Right cardiac atrium (tissue), 5 donors: ENCODE measurements around the gene ATOSA. TPM values are rescaled to one million over a fixed set of nuclear protein-coding genes. Genes with fewer than 3 reads are reported as not detected.

Experiments
- ATAC-seq, 2 donors: fragments of 200-7000 bp; cut with Tn5 transposase; one replicate each; pipeline versions ENCODE4 v1.8.0 to v1.9.1; 2020; ENCODE audit warnings: moderate library complexity in 2 of 2, mild to moderate bottlenecking in 1 of 2
- DNase-seq, 3 donors: peaks; one replicate each; pipeline ENCODE4 v3.0.0-alpha.2; 2020
- H3K27ac ChIP-seq: one replicate; pipeline ENCODE4 v1.5.1; 2013; ENCODE audit warnings: mild to moderate bottlenecking, low read length, control low read depth, moderate library complexity
- H3K27me3 ChIP-seq: one replicate; pipeline ENCODE4 v1.6.1; 2013; ENCODE audit not compliant: control insufficient read depth, insufficient read depth
- H3K4me1 ChIP-seq: one replicate; pipeline ENCODE4 v1.6.1; 2013; ENCODE audit warnings: low read length; ENCODE audit not compliant: control insufficient read depth, insufficient read depth
- H3K4me3 ChIP-seq: one replicate; pipeline ENCODE4 v1.5.1; 2013; ENCODE audit warnings: low read length, control low read depth
- H3K9me3 ChIP-seq: one replicate; pipeline ENCODE4 v1.6.1; 2013; ENCODE audit warnings: low read length; ENCODE audit not compliant: control insufficient read depth
- WGBS: extraction: QIAGEN DNeasy Blood & Tissue Kit; methylation state at CpG from one replicate; pipeline ENCODE4 v1.1.7; 2013; 5-methylcytosine and 5-hydroxymethylcytosine counted together
- intact Hi-C, 4 donors: fragments of 100-400 bp; cut with DNase I; formaldehyde crosslinking; loops; one replicate each; pipeline versions ENCODE4 v1.11.0 to v1.14.0; 2022 to 2023
- polyA plus RNA-seq: library from polyadenylated mRNA; stranded (reverse); fragments of 200-250 nt; gene quantifications from one replicate; pipeline ENCODE4 v1.2.3, GENCODE V29; 2013
- total RNA-seq, 4 donors: library from RNA; stranded (reverse); fragmentation: NEBNext Ultra II Directional; extraction: Animal tissue kit (Norgen Biotek cat#: 25700); gene quantifications; one replicate each; pipeline ENCODE4 v1.2.1, GENCODE V29; 2021
- donor health status: healthy with polysubstance abuse.
- donor health status: DM: no; HTN: yes; CAD: no.
- donor health status: DM: no; HTN: no; CAD: no.
- donor health status: DM: no; HTN: yes; CAD: no; lungs with severe emphysema.
- donor health status: DM: yes; HTN: yes; CAD: no.

ATOSA gene
- total and polyA plus RNA-seq, 5 donors: 29.3 to 51.7 (median 33.2) TPM

DNA sequence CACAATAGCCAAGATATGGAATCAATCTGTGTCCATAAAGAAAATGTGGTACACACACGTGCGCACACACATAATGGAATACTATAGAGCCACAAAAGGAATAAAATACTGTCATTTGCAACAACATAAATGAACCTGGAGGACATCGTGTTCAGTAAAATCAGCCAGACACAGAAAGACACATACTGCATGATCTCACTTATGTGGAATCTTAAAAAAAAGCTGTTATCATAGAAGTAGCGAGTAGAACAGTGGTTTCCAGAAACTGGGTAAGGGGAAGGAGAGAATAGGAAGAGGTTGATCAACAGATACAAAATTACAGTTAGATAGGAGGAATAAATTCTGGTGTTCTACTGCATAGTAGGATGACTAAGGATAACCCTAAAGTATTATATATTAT, 11.1 kb downstream of the ATOSA start:
- intact Hi-C loops: no loop called here
- WGBS: 59% methylated on average over 4 of the region's 4 CpGs
- Histone ChIP-seq H3K4me3 (no peak overlapping the region), H3K27ac (no peak overlapping the region), H3K27me3 (no peaks in the 10 kb centered on the region), H3K9me3 (no peaks in the 10 kb centered on the region), H3K4me1 (peaks cover 5% of the 10 kb centered on the region)
- DNase-seq (no peak), ATAC-seq (no peak)

GRCh38 chr15:52667597-52667996, 11.6 kb downstream of the ATOSA start:
- no peak for DNase-seq
- WGBS: 88% methylated on average over 3 of the region's 3 CpGs
- ATAC-seq: no peak
- no peak overlapping the region for H3K4me3 ChIP-seq
- H3K27me3 ChIP-seq: no peaks in the 10 kb centered on the region
- no peak overlapping the region for H3K27ac ChIP-seq
- intact Hi-C loops: no loop called here
- H3K9me3 ChIP-seq: no peaks in the 10 kb centered on the region
- H3K4me1 ChIP-seq: peaks cover 5% of the 10 kb centered on the region

GRCh38 chr15:52663536-52664294, 15.5 kb downstream of the ATOSA start:
- 95% methylated on average over 3 of the region's 3 CpGs for WGBS

GRCh38 chr15:52661909-52662308, 17.3 kb downstream of the ATOSA start:
- Histone ChIP-seq H3K9me3 (no peaks in the 10 kb centered on the region), H3K4me3 (no peak overlapping the region), H3K4me1 (peaks cover 3% of the 10 kb centered on the region), H3K27ac (no peak overlapping the region), H3K27me3 (no peaks in the 10 kb centered on the region)
- no peak for ATAC-seq
- intact Hi-C loops: no loop called here
- 92% methylated on average over 1 of the region's 1 CpG for WGBS
- no peak for DNase-seq

More at GRCh38 chr15:52663536-52664294, 15.5 kb downstream of the ATOSA start:
- H3K27me3 ChIP-seq: no peaks in the 10 kb centered on the region
- intact Hi-C loops: no loop called here
- no peak for ATAC-seq
- H3K4me1 ChIP-seq: peaks cover 5% of the 10 kb centered on the region
- H3K9me3 ChIP-seq: no peaks in the 10 kb centered on the region
- no peak for DNase-seq
- no peak overlapping the region for H3K4me3 ChIP-seq
- H3K27ac ChIP-seq: no peak overlapping the region

- no peak overlapping the region for H3K27ac ChIP-seq
- no peak overlapping the region for H3K4me3 ChIP-seq
- no peaks in the 10 kb centered on the region for H3K27me3 ChIP-seq
- no peaks in the 10 kb centered on the region for H3K9me3 ChIP-seq
- no peak for DNase-seq
- WGBS: 98% methylated on average over 3 of the region's 3 CpGs
- intact Hi-C loops: no loop called here
- peaks cover 1% of the 10 kb centered on the region for H3K4me1 ChIP-seq
- no peak for ATAC-seq
Observed at GRCh38 chr15:52660192-52660591, 19.0 kb downstream of the ATOSA start.

GRCh38 chr15:52658955-52659354, 20.2 kb downstream of the ATOSA start:
- H3K9me3 ChIP-seq: no peaks in the 10 kb centered on the region
- H3K4me3 ChIP-seq: no peak overlapping the region
- intact Hi-C loops: no loop called here
- no peak for ATAC-seq
- no peaks in the 10 kb centered on the region for H3K27me3 ChIP-seq
- no peak for DNase-seq
- H3K4me1 ChIP-seq: no peaks in the 10 kb centered on the region
- H3K27ac ChIP-seq: no peak overlapping the region
- WGBS: 97% methylated on average over 1 of the region's 1 CpG

DNA sequence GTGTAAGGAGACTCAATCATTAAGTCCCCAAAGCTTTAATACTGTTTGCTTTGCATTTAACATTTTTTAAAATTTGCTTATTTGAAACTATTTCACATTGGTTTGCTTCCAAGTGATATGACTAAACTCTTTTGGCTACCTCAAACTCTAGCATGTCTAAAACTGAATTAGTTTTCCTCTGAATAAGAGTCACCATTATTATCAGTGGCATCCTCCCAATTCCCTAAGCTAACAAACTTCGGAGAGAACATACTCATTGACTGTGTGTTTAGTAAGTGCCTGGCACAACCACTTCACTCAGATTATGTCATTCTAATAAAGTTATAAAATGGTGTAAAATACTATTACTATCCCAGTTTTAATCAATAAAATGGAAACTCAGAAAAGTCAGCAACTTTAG, 21.9 kb downstream of the ATOSA start:
- Histone ChIP-seq H3K27ac (no peak overlapping the region), H3K4me1 (peaks cover 5% of the 10 kb centered on the region), H3K27me3 (no peaks in the 10 kb centered on the region), H3K9me3 (no peaks in the 10 kb centered on the region), H3K4me3 (no peak overlapping the region)
- WGBS: 5% methylated on average over 1 of the region's 1 CpG
- ATAC-seq (peak; percentile 88 to 89), DNase-seq (no peak)
- intact Hi-C loops: no loop called here

DNA sequence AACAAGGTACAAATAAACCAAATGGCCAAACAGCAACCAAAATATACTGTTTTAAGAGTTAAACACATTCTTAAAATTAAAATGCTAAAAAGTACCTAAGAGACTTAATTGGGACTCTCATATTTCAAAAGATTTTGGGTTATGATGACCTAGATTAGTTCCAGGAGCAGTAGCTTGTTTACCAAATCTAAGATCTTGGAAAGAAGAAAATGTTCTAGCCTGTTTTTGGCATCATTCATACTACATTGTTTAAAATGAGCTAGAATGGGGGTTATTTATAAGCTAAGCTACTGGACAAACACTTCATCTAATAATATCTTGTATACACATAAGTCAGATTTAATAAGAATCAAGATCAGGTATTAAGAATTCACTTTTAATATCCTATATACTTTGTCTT, 22.8 kb downstream of the ATOSA start:
- intact Hi-C loops: no loop called here
- Histone ChIP-seq H3K4me3 (no peak overlapping the region), H3K27me3 (no peaks in the 10 kb centered on the region), H3K27ac (no peak overlapping the region), H3K4me1 (peaks cover 5% of the 10 kb centered on the region), H3K9me3 (no peaks in the 10 kb centered on the region)
- DNase-seq: no peak
- no peak for ATAC-seq

GRCh38 chr15:52653431-52653964, 25.7 kb downstream of the ATOSA start:
- Histone ChIP-seq H3K9me3 (no peaks in the 10 kb centered on the region), H3K4me3 (no peak overlapping the region), H3K27me3 (no peaks in the 10 kb centered on the region), H3K27ac (no peak overlapping the region), H3K4me1 (peaks cover 5% of the 10 kb centered on the region)
- DNase-seq (no peak), ATAC-seq (no peak)
- intact Hi-C loops: no loop called here
- WGBS: 58% methylated on average over 5 of the region's 5 CpGs

DNA sequence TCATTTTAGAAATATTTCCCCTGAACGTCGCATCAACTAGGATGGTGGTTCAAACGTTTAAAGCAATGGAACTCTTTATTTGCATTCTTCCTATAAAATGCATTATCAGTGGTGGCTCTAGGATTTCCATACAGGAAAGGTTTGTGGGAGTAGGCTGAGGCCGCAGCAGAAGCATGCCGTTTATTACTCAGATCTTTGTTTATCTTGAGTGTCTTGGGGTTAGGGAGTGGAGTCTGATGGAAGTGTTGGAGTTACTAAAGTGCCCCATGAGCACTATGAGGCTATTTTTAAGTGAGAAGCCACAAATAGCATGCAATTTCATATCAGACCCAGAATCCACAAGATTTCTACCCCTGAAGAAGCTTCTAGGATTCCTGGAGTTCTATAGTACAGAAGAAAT, 26.2 kb downstream of the ATOSA start:
- Histone ChIP-seq H3K4me1 (peaks cover 5% of the 10 kb centered on the region), H3K27ac (peak overlapping the region; percentile 86), H3K27me3 (no peaks in the 10 kb centered on the region), H3K9me3 (no peaks in the 10 kb centered on the region), H3K4me3 (no peak overlapping the region)
- 32% methylated on average over 5 of the region's 5 CpGs for WGBS
- intact Hi-C loops: no loop called here
- DNase-seq (no peak), ATAC-seq (peak; percentile 39 to 44)

DNA sequence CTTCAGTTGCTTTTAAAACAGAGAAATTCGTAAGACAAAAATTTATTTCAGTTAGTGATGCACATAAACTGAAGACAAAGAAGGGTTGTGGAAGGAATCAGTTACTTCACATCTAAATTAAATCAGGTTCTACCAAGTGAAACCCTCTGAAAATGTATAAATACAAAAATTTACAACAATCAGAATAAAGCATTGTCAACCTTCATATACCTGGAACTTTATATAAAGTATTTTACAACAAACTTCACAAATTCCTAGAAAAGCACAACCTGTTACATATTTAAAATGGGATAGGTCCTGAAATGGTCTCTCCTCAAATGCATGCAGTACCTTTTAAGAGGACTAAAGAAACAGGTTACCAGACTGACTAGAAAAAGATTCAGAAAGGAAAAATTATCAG, 26.9 kb downstream of the ATOSA start:
- Histone ChIP-seq H3K9me3 (no peaks in the 10 kb centered on the region), H3K27ac (no peak overlapping the region), H3K27me3 (no peaks in the 10 kb centered on the region), H3K4me1 (peaks cover 5% of the 10 kb centered on the region), H3K4me3 (no peak overlapping the region)
- DNase-seq (no peak), ATAC-seq (no peak)
- intact Hi-C loops: no loop called here
- WGBS: 21% methylated on average over 1 of the region's 1 CpG
